Measurements from ENCODE around the gene ARHGEF7.

Gene ARHGEF7

GRCh38 chr13:111278743-111279652 lies 163.9 kb downstream of the ARHGEF7 start:
- H3K27me3 ChIP-seq, result no peaks in the 10 kb centered on the region
- H3K4me3 ChIP-seq (ENCODE audit: low read depth, low read length), result no peak overlapping the region
- H3K4me1 ChIP-seq, result no peaks in the 10 kb centered on the region
- DNase-seq, result no peak
- H3K9me3 ChIP-seq, result no peaks in the 10 kb centered on the region
- TF ChIP-seq CTCF (IDR thresholded peaks at IDR 0.05; ENCODE audit: low read depth, low read length), result no peak
- peaks cover 24% of the 10 kb centered on the region for H3K36me3 ChIP-seq

- H3K36me3 ChIP-seq, result peaks cover 30% of the 10 kb centered on the region
Measured at GRCh38 chr13:111280226-111280625, 165.1 kb downstream of the ARHGEF7 start.

GRCh38 chr13:111280681-111281585 lies 165.8 kb downstream of the ARHGEF7 start:
- Histone ChIP-seq H3K4me3 (ENCODE audit: low read depth, low read length) (no peak overlapping the region), H3K27me3 (no peaks in the 10 kb centered on the region), H3K4me1 (no peaks in the 10 kb centered on the region), H3K36me3 (peaks cover 26% of the 10 kb centered on the region), H3K9me3 (no peaks in the 10 kb centered on the region)
- no peak for TF ChIP-seq CTCF (IDR thresholded peaks at IDR 0.05; ENCODE audit: low read depth, low read length)
- DNase-seq, result no peak

More at GRCh38 chr13:111280226-111280625, 165.1 kb downstream of the ARHGEF7 start:
- Histone ChIP-seq H3K9me3 (no peaks in the 10 kb centered on the region), H3K4me3 (ENCODE audit: low read depth, low read length) (no peak overlapping the region), H3K4me1 (no peaks in the 10 kb centered on the region), H3K27me3 (no peaks in the 10 kb centered on the region)
- no peak for DNase-seq
- TF ChIP-seq CTCF (IDR thresholded peaks at IDR 0.05; ENCODE audit: low read depth, low read length), result no peak

DNA sequence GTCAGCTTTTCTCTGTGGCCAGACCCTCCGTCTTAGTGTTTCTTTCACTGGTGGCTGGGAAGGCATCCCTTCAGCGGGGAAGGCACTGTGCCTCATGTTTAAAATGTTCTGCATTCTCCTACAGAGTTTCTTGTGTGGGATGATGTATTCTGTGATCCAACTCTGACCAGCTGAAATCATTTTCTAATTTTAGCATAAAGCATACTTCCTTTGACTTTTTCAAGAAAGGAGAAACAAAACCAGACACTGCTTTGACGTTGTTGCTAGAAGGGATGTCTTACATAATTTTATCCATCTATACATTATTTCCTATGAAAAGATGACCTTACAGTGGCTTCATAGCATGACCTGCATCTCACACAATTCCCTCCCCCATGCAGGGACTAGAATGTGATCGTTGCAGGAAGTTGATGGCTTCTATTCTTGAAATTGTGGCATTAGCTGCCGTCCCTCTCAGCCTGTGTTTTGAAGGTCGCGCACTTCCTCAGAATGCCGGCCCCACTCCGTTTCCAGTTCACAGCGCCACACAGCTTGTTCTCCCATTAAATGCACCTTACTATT lies 166.7 kb downstream of the ARHGEF7 start:
- H3K4me1 ChIP-seq, result no peaks in the 10 kb centered on the region
- H3K36me3 ChIP-seq, result peaks cover 32% of the 10 kb centered on the region
- no peaks in the 10 kb centered on the region for H3K27me3 ChIP-seq
- no peaks in the 10 kb centered on the region for H3K9me3 ChIP-seq
- H3K4me3 ChIP-seq (ENCODE audit: low read depth, low read length), result no peak overlapping the region
- no peak for DNase-seq
- TF ChIP-seq CTCF (IDR thresholded peaks at IDR 0.05; ENCODE audit: low read depth, low read length), result no peak

DNA sequence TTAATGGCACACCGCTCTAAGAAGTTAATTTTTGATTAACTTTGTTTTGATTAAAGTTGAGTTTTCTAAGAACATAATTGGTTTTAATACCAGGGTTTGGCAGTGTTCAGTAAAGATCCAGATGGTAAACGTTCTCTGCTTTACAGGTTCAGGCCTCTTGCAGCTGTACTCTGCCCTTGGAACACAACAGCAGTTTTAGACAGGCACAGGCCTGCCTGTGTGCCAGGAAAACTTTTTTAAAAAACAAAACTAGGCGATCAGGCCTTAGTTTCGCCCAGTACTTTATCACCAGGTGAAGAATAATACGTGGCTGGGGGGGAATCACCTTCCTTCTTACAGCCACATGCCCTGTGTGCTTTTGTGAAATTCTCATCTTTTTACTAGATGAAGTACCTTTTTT lies 167.3 kb downstream of the ARHGEF7 start:
- no peak for TF ChIP-seq CTCF (IDR thresholded peaks at IDR 0.05; ENCODE audit: low read depth, low read length)
- no peaks in the 10 kb centered on the region for H3K9me3 ChIP-seq
- no peaks in the 10 kb centered on the region for H3K4me1 ChIP-seq
- peaks cover 32% of the 10 kb centered on the region for H3K36me3 ChIP-seq
- no peak overlapping the region for H3K4me3 ChIP-seq (ENCODE audit: low read depth, low read length)
- H3K27me3 ChIP-seq, result no peaks in the 10 kb centered on the region
- no peak for DNase-seq

Data from BE2C (cell line).